Tibial nerve (tissue), 4 donors: ENCODE results near the gene DYNC1LI1. TPM values are rescaled to one million over a fixed set of nuclear protein-coding genes. Genes with fewer than 3 reads are reported as not detected.
"Not testable (repeated sequence)": the region's sequence is repeated elsewhere in the genome, so short reads cannot be mapped to it uniquely, and the experiment has no call there.

Experiments used
- DNase-seq, 2 donors: peaks; one replicate each; pipeline ENCODE4 v3.0.0-alpha.2; 2019; ENCODE audit warnings: low spot score in 2 of 2
- H3K27ac ChIP-seq, 4 donors: fragments of 200-600 bp; sonication (generic) in 3 of 4; one replicate each; pipeline ENCODE4 v1.5.1; 2017 to 2019; ENCODE audit warnings: mild to moderate bottlenecking in 1 of 4
- H3K27me3 ChIP-seq, 2 donors: fragments of 200-600 bp; sonication (generic) in 1 of 2; one replicate each; pipeline versions ENCODE4 v1.5.1 to v1.6.0; 2017 to 2019
- H3K36me3 ChIP-seq, 3 donors: fragments of 200-600 bp; sonication (generic); one replicate each; pipeline ENCODE4 v1.5.1; 2018 to 2019
- H3K4me1 ChIP-seq, 4 donors: fragments of 200-600 bp; sonication (generic) in 3 of 4; one replicate each; pipeline ENCODE4 v1.5.1; 2017 to 2019
- H3K4me3 ChIP-seq, 4 donors: fragments of 200-600 bp; sonication (generic) in 3 of 4; one replicate each; pipeline ENCODE4 v1.5.1; 2017 to 2019; ENCODE audit warnings: mild to moderate bottlenecking in 1 of 4, moderate library complexity in 1 of 4
- H3K9me3 ChIP-seq, 4 donors: fragments of 200-600 bp; sonication (generic) in 3 of 4; one replicate each; pipeline ENCODE4 v1.5.1; 2017 to 2019
- CTCF ChIP-seq, 5 experiments: fragments of 200-600 bp in 3 of 5; fragments of 450-650 bp in 2 of 5; sonication (generic) in 3 of 5; IDR thresholded peaks; one replicate each; pipeline ENCODE4 v1.5.1; 2016 to 2019; ENCODE audit warnings: antibody characterized with exemption in 5 of 5, mild to moderate bottlenecking in 3 of 5, moderate library complexity in 2 of 5
- EP300 ChIP-seq, 2 donors: sonication (generic); formaldehyde crosslinking; IDR thresholded peaks; one replicate each; pipeline ENCODE4 v1.6.1; 2017; ENCODE audit warnings: antibody characterized with exemption in 2 of 2, mild to moderate bottlenecking in 1 of 2
- POLR2A ChIP-seq, 2 donors: fragments of 450-650 bp; IDR thresholded peaks; one replicate each; pipeline ENCODE4 v1.6.1; 2017; ENCODE audit warnings: antibody characterized with exemption in 2 of 2, mild to moderate bottlenecking in 2 of 2, moderate library complexity in 2 of 2
- WGBS, 2 donors: methylation state at CpG; one replicate each; pipeline ENCODE4 v1.1.5; 2018; 5-methylcytosine and 5-hydroxymethylcytosine counted together
- total RNA-seq, 4 donors: library from RNA; depleted of rRNA; stranded (reverse); fragments of >200 nt; gene quantifications; one replicate each; pipeline ENCODE4 v1.1.0, GENCODE V29; 2016

DYNC1LI1 gene
- total RNA-seq, 4 donors from 2014 or later, result 19.0 to 39.6 (median 23.9) TPM

- H3K4me1 ChIP-seq, result no peaks in the 10 kb centered on the region
- WGBS, 2 donors, result 69 to 70% methylated on average over 7 of the region's 7 CpGs
- H3K27ac ChIP-seq, result no peak overlapping the region
- no peaks in the 10 kb centered on the region for H3K9me3 ChIP-seq
- TF ChIP-seq EP300 (IDR thresholded peaks at IDR 0.05), result no peak
- no peak for TF ChIP-seq POLR2A (IDR thresholded peaks at IDR 0.05)
- no peak for TF ChIP-seq CTCF (IDR thresholded peaks at IDR 0.05)
- DNase-seq, result no peak
- no peaks in the 10 kb centered on the region for H3K27me3 ChIP-seq
- H3K4me3 ChIP-seq, result no peak overlapping the region
- peaks cover 0 to 80% (median 4%) of the 10 kb centered on the region in 3 donors for H3K36me3 ChIP-seq
Observed at GRCh38 chr3:32522682-32523081, 48.0 kb downstream of the DYNC1LI1 start.

- WGBS, 2 donors, result 93 to 97% methylated on average over 5 of the region's 5 CpGs
- H3K4me3 ChIP-seq, H3K9me3 ChIP-seq, H3K27ac ChIP-seq, DNase-seq, H3K4me1 ChIP-seq, H3K27me3 ChIP-seq: not testable (repeated sequence)
- H3K36me3 ChIP-seq, result peaks cover 0 to 43% (median 0%) of the 10 kb centered on the region in 3 donors
Observed at GRCh38 chr3:32518921-32519320, 51.7 kb downstream of the DYNC1LI1 start.

GRCh38 chr3:32516751-32517150, 53.9 kb downstream of the DYNC1LI1 start:
- WGBS, 2 donors, result 82 to 87% methylated on average over 9 of the region's 9 CpGs
- H3K4me3 ChIP-seq, result not testable (repeated sequence)

GRCh38 chr3:32511005-32511404, 59.7 kb downstream of the DYNC1LI1 start:
- Histone ChIP-seq H3K36me3 (no peaks in the 10 kb centered on the region), H3K4me3 (no peak overlapping the region), H3K27ac (no peak overlapping the region), H3K4me1 (no peaks in the 10 kb centered on the region), H3K27me3 (no peaks in the 10 kb centered on the region), H3K9me3 (no peaks in the 10 kb centered on the region)
- no peak for TF ChIP-seq POLR2A (IDR thresholded peaks at IDR 0.05)
- TF ChIP-seq EP300 (IDR thresholded peaks at IDR 0.05), result no peak
- no peak for TF ChIP-seq CTCF (IDR thresholded peaks at IDR 0.05)
- no peak for DNase-seq
- WGBS, 2 donors, result 55 to 59% methylated on average over 2 of the region's 2 CpGs

More at GRCh38 chr3:32516751-32517150, 53.9 kb downstream of the DYNC1LI1 start:
- not testable (repeated sequence) for H3K27me3 ChIP-seq, H3K9me3 ChIP-seq, DNase-seq, H3K4me1 ChIP-seq
- Histone ChIP-seq H3K36me3 (peaks cover 0 to 27% (median 0%) of the 10 kb centered on the region in 3 donors), H3K27ac (peak overlapping the region in 1 of 4 donors; percentile 35)

GRCh38 chr3:32510075-32510724, 60.5 kb downstream of the DYNC1LI1 start:
- peak; percentile 30 to 84 for DNase-seq
- Histone ChIP-seq H3K4me1 (no peaks in the 10 kb centered on the region), H3K27ac (no peak overlapping the region), H3K4me3 (no peak overlapping the region), H3K9me3 (no peaks in the 10 kb centered on the region), H3K36me3 (no peaks in the 10 kb centered on the region), H3K27me3 (no peaks in the 10 kb centered on the region)
- WGBS, 2 donors, result 29 to 31% methylated on average over 3 of the region's 3 CpGs
- TF ChIP-seq CTCF (IDR thresholded peaks at IDR 0.05), result peak; percentile 53 to 82 (median 64)
- TF ChIP-seq POLR2A (IDR thresholded peaks at IDR 0.05), result no peak

GRCh38 chr3:32508711-32509110, 61.9 kb downstream of the DYNC1LI1 start:
- Histone ChIP-seq H3K27me3 (no peaks in the 10 kb centered on the region), H3K9me3 (no peaks in the 10 kb centered on the region), H3K36me3 (no peaks in the 10 kb centered on the region), H3K4me3 (no peak overlapping the region), H3K4me1 (peaks cover 0 to 3% (median 0%) of the 10 kb centered on the region in 4 donors), H3K27ac (no peak overlapping the region)
- 67 to 70% methylated on average over 7 of the region's 7 CpGs for WGBS, 2 donors
- no peak for DNase-seq
- TF ChIP-seq EP300 (IDR thresholded peaks at IDR 0.05), result no peak
- TF ChIP-seq CTCF (IDR thresholded peaks at IDR 0.05), result no peak
- no peak for TF ChIP-seq POLR2A (IDR thresholded peaks at IDR 0.05)
